Ishikawa (cell line): Measurements from ENCODE around the gene VASN.
A peak's percentile ranks its signal among the peaks of the same experiment; 100 is the strongest.

Experiments used
- CEBPB ChIP-seq: IDR thresholded peaks from 2 replicates; pipeline ENCODE4 v1.6.1; 2012
- CREB1 ChIP-seq: IDR thresholded peaks from 2 replicates; pipeline ENCODE4 v1.6.1; 2012; ENCODE audit warnings: low read depth
- EGR1 ChIP-seq: IDR thresholded peaks from 2 replicates; pipeline ENCODE4 v1.6.1; 2012
- EP300 ChIP-seq: IDR thresholded peaks from 2 replicates; pipeline ENCODE4 v1.6.1; 2012; ENCODE audit warnings: borderline replicate concordance
- FOXM1 ChIP-seq: IDR thresholded peaks from 2 replicates; pipeline ENCODE4 v1.6.1; 2012; ENCODE audit warnings: low read depth, borderline replicate concordance
- NFIC ChIP-seq: IDR thresholded peaks from 2 replicates; pipeline ENCODE4 v1.6.1; 2012
- RAD21 ChIP-seq: IDR thresholded peaks from 2 replicates; pipeline ENCODE4 v1.6.1; 2012; ENCODE audit warnings: low read depth
- TAF1 ChIP-seq: IDR thresholded peaks from 2 replicates; pipeline ENCODE4 v1.6.1; 2012; ENCODE audit warnings: low read depth, mild to moderate bottlenecking
- TCF12 ChIP-seq: IDR thresholded peaks from 2 replicates; pipeline ENCODE4 v1.6.1; 2012; ENCODE audit warnings: low read depth
- TEAD4 ChIP-seq: IDR thresholded peaks from 2 replicates; pipeline ENCODE4 v1.6.1; 2012
- YY1 ChIP-seq: IDR thresholded peaks from 2 replicates; pipeline ENCODE4 v1.6.1; 2012; ENCODE audit warnings: low read depth
- ZBTB7A ChIP-seq: IDR thresholded peaks from 2 replicates; pipeline ENCODE4 v1.6.1; 2012; ENCODE audit warnings: low read depth
- TF ChIP-seq, protein P1 (sequence below): IDR thresholded peaks from 2 replicates; pipeline ENCODE4 v1.6.1; 2012
- TF ChIP-seq, protein P2 (sequence below): IDR thresholded peaks from 2 replicates; pipeline ENCODE4 v1.6.1; 2012; ENCODE audit warnings: low read depth, mild to moderate bottlenecking
- TF ChIP-seq, protein P3 (sequence below): IDR thresholded peaks from 2 replicates; pipeline ENCODE4 v1.6.1; 2012

Gene VASN

DNA sequence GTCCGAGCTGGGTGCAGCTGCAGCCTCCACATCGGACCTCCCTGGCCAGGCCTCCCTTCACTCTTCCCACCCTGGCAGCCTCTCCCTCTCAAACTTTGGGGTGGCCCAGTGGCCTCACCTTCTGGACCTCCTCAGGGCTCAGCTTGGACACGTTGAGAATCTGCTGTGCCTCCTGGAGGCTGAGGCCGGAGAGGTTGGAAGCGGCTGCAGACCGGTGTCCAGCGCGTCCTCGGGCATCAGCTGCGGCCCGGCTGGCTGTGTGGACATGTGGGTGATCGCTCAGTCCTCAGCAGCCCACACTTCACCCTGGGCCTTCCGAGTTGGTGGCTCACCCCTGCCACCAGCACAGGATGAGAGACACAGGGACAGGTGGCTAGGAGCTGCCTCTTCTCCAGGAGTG, 30.4 kb upstream of the VASN start:
- no peak for TF ChIP-seq RAD21
- TF ChIP-seq, protein P1, sequence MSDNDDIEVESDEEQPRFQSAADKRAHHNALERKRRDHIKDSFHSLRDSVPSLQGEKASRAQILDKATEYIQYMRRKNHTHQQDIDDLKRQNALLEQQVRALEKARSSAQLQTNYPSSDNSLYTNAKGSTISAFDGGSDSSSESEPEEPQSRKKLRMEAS: no peak

DNA sequence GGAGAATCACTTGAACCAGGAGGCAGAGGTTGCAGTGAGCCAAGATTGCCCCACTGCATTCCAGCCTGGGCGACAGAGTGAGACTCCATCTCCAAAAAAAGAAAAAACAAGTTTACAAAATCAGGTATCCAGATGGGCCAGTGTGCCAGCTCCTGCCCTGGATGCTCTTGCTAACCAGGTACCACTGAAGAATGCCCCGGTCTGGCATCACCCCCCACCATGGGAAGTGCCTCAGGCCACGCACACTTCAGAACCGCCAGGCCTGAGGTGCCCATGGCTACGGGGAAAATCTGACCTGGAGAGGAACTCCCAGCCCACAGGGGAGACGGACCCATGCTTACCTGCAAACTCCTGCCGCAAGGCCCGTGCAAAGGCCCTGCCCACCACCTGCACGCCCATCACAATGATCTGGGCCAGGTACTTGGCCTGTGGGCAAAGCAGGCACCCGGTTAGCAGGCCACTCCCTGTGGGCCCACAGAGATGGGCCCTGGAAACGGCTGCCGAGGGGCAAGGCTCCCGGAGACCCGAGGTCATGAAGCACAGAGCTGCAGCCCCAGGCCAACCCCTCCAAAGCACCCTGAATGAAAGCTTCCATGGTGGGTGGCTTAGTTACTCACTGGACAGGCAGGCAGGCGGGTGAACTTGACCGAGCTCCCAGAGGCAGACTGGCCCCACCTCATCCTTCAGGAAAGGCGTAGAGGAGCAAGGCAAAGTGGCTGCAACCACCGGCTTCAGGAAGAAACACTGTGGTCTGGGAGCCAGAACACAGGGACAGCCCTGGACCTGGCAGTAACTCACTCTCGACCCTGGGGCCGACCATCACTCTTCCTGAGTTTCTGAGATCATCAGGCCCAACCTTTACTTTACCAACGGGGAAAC, 28.5 kb upstream of the VASN start:
- TF ChIP-seq, protein P1: no peak
- TF ChIP-seq CEBPB (no peak), YY1 (no peak), TCF12 (no peak), EGR1 (no peak), EP300 (no peak), TAF1 (no peak), NFIC (no peak), RAD21 (no peak), CREB1 (no peak), TEAD4 (no peak), ZBTB7A (no peak), FOXM1 (no peak)
- TF ChIP-seq, protein P2, sequence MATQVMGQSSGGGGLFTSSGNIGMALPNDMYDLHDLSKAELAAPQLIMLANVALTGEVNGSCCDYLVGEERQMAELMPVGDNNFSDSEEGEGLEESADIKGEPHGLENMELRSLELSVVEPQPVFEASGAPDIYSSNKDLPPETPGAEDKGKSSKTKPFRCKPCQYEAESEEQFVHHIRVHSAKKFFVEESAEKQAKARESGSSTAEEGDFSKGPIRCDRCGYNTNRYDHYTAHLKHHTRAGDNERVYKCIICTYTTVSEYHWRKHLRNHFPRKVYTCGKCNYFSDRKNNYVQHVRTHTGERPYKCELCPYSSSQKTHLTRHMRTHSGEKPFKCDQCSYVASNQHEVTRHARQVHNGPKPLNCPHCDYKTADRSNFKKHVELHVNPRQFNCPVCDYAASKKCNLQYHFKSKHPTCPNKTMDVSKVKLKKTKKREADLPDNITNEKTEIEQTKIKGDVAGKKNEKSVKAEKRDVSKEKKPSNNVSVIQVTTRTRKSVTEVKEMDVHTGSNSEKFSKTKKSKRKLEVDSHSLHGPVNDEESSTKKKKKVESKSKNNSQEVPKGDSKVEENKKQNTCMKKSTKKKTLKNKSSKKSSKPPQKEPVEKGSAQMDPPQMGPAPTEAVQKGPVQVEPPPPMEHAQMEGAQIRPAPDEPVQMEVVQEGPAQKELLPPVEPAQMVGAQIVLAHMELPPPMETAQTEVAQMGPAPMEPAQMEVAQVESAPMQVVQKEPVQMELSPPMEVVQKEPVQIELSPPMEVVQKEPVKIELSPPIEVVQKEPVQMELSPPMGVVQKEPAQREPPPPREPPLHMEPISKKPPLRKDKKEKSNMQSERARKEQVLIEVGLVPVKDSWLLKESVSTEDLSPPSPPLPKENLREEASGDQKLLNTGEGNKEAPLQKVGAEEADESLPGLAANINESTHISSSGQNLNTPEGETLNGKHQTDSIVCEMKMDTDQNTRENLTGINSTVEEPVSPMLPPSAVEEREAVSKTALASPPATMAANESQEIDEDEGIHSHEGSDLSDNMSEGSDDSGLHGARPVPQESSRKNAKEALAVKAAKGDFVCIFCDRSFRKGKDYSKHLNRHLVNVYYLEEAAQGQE: no peak
- TF ChIP-seq, protein P3, sequence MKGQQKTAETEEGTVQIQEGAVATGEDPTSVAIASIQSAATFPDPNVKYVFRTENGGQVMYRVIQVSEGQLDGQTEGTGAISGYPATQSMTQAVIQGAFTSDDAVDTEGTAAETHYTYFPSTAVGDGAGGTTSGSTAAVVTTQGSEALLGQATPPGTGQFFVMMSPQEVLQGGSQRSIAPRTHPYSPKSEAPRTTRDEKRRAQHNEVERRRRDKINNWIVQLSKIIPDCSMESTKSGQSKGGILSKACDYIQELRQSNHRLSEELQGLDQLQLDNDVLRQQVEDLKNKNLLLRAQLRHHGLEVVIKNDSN: no peak

DNA sequence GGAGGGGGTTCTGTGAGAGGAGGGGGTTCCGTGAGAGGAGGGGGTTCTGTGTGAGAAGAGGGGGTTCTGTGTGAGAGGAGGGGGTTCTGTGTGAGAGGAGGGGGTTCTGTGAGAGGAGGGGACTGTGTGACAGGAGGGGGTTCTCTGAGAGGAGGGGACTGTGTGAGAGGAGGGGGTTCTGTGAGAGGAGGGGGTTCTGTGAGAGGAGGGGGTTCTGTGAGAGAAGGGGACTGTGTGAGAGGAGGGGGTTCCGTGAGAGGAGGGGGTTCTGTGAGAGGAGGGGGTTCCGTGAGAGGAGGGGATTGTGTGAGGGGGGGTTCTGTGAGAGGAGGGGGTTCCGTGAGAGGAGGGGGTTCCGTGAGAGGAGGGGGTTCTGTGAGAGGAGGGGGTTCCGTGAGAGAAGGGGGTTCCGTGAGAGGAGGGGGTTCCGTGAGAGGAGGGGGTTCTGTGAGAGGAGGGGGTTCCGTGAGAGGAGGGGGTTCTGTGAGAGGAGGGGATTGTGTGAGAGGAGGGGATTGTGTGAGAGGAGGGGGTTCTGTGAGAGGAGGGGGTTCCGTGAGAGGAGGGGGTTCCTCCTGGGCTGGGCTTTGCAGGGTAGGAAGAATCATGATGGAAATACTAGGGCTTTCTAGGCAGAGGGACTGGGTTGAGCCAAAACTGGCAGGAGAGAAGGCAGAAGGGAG, 27.2 kb upstream of the VASN start:
- TF ChIP-seq ZBTB7A: 0 out of 2 replicates have a peak, but pooled peaks have one; percentile 21

DNA sequence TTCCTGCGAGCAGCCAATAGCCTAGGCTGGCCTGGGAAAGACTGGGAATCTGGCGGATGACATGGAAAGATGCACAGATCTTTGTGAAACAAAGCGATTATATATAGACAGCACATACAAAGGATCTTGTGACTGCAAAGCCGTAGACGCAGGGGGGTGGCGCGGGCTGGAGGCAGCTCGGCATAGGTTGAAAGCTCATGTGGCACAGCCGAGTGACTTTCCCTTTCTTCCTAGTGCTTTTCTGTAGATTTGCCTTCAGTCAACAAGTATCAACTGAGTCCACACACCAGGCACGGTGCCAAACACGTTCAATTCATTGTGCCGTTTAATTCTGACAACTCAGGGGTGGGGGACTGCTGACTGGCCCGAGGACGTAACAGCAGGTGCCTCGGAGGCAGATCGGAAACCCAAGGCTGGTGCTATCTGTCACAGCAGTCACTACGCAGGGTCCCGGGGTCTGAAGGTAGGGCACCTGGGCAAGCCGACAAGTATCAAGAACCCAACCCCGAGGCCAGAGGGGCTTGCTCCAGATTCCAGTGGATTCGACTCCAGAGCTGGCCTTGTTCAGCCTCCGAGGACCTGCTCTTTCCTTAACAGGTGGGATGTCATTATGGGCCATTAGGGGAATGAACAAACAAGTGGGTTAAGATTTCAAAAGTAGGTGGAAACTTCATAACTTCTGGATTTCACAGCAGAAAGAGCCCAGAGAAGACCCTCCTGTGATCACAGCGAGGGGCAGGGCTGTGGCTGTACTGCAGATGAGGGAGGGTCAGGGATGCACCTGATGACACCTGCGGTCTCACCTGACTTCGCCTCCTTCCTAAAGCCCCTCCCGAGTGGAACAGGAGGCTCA, 26.4 kb upstream of the VASN start:
- TF ChIP-seq, protein P1: no peak
- TF ChIP-seq, protein P3: no peak
- TF ChIP-seq RAD21 (no peak), EP300 (no peak), EGR1 (no peak), NFIC (no peak), YY1 (no peak), FOXM1 (no peak), TAF1 (no peak), ZBTB7A (no peak; the same call in 1 of the 2 replicates), TCF12 (no peak), TEAD4 (no peak), CEBPB (no peak), CREB1 (no peak)
- TF ChIP-seq, protein P2: no peak
